ENCODE measurements around the gene ARHGEF3.

The ARHGEF3 gene

GRCh38 chr3:56801662-56802377 is at the start of gene ARHGEF3:
TSS of gene ARHGEF3 (minus strand) at chr3:56801949. CDS start at chr3:56801798, 151 bp downstream.
- DNase-seq (ENCODE audit: low read depth, low spot score): no peak

- no peak for DNase-seq (ENCODE audit: low read depth, low spot score)
Observed at GRCh38 chr3:56849698-56850097, 47.9 kb upstream of the ARHGEF3 start.

- DNase-seq (ENCODE audit: low read depth, low spot score): no peak
Observed at GRCh38 chr3:56845505-56845904, 43.8 kb upstream of the ARHGEF3 start.

GRCh38 chr3:56844536-56844935 is 42.8 kb upstream of the ARHGEF3 start:
- DNase-seq (ENCODE audit: low read depth, low spot score): no peak

GRCh38 chr3:56839784-56840715 is 38.3 kb upstream of the ARHGEF3 start:
- no peak for DNase-seq (ENCODE audit: low read depth, low spot score)

GRCh38 chr3:56838448-56838847 is 36.7 kb upstream of the ARHGEF3 start:
- DNase-seq (ENCODE audit: low read depth, low spot score): no peak

- DNase-seq (ENCODE audit: low read depth, low spot score): no peak
Observed at GRCh38 chr3:56837196-56837955, 35.6 kb upstream of the ARHGEF3 start.

GRCh38 chr3:56836276-56837163 is 34.8 kb upstream of the ARHGEF3 start:
- no peak for DNase-seq (ENCODE audit: low read depth, low spot score)

GRCh38 chr3:56835650-56836227 is 34.0 kb upstream of the ARHGEF3 start:
- no peak for DNase-seq (ENCODE audit: low read depth, low spot score)

GRCh38 chr3:56833536-56833935 is 31.8 kb upstream of the ARHGEF3 start:
- DNase-seq (ENCODE audit: low read depth, low spot score): no peak

- DNase-seq (ENCODE audit: low read depth, low spot score): no peak
Observed at GRCh38 chr3:56833022-56833421, 31.3 kb upstream of the ARHGEF3 start.

GRCh38 chr3:56831572-56831971 is 29.8 kb upstream of the ARHGEF3 start:
- no peak for DNase-seq (ENCODE audit: low read depth, low spot score)

- DNase-seq (ENCODE audit: low read depth, low spot score): no peak
Observed at GRCh38 chr3:56830884-56831283, 29.1 kb upstream of the ARHGEF3 start.

GRCh38 chr3:56829533-56829932 is 27.8 kb upstream of the ARHGEF3 start:
- no peak for DNase-seq (ENCODE audit: low read depth, low spot score)

- DNase-seq (ENCODE audit: low read depth, low spot score): no peak
Observed at GRCh38 chr3:56826831-56827722, 25.3 kb upstream of the ARHGEF3 start.

- no peak for DNase-seq (ENCODE audit: low read depth, low spot score)
Observed at GRCh38 chr3:56825567-56826438, 24.1 kb upstream of the ARHGEF3 start.

GRCh38 chr3:56823984-56824703 is 22.4 kb upstream of the ARHGEF3 start:
- DNase-seq (ENCODE audit: low read depth, low spot score): no peak

- DNase-seq (ENCODE audit: low read depth, low spot score): no peak
Observed at GRCh38 chr3:56823421-56823926, 21.7 kb upstream of the ARHGEF3 start.

All from smooth muscle cell of the brain vasculature (primary cell).